ENCODE measurements around the gene NPIPB13. TPM values are rescaled to one million over a fixed set of nuclear protein-coding genes. Genes with fewer than 3 reads are reported as not detected.
"Not testable (repeated sequence)": the region's sequence is repeated elsewhere in the genome, so short reads cannot be mapped to it uniquely, and the experiment has no call there.

The NPIPB13 gene
- 10 to 100 TPM; 14.7 to 20.7 TPM for total RNA-seq

- DNase-seq; intact Hi-C loops (cut with micrococcal nuclease); H3K36me3 Mint-ChIP-seq (ENCODE audit: low read depth); H3K4me1 Mint-ChIP-seq (ENCODE audit: low read depth); H3K9me3 Mint-ChIP-seq; ATAC-seq; CTCF ChIA-PET; H3K27me3 Mint-ChIP-seq; POLR2A ChIA-PET; H3K4me3 Mint-ChIP-seq; H3K27ac Mint-ChIP-seq: not testable (repeated sequence)
These were observed at the start of gene NPIPB13 for GRCh38 chr16:30248379-30248778. Gene NPIPB13 (minus strand): TSS chr16:30248479. CDS start chr16:30245573, 2,906 bp downstream.

- POLR2A ChIA-PET; H3K27me3 Mint-ChIP-seq; ATAC-seq; H3K9me3 Mint-ChIP-seq; DNase-seq; H3K4me3 Mint-ChIP-seq; H3K4me1 Mint-ChIP-seq (ENCODE audit: low read depth); CTCF ChIA-PET; H3K27ac Mint-ChIP-seq; intact Hi-C loops (cut with micrococcal nuclease); H3K36me3 Mint-ChIP-seq (ENCODE audit: low read depth): not testable (repeated sequence)
These were observed 34.1 kb upstream of the NPIPB13 start for GRCh38 chr16:30282357-30282756.

- POLR2A ChIA-PET; ATAC-seq; H3K27me3 Mint-ChIP-seq; intact Hi-C loops (cut with micrococcal nuclease); H3K4me1 Mint-ChIP-seq (ENCODE audit: low read depth); H3K27ac Mint-ChIP-seq; DNase-seq; H3K4me3 Mint-ChIP-seq; H3K9me3 Mint-ChIP-seq; H3K36me3 Mint-ChIP-seq (ENCODE audit: low read depth); CTCF ChIA-PET: not testable (repeated sequence)
These were observed 30.2 kb upstream of the NPIPB13 start for GRCh38 chr16:30278523-30278922.

- CTCF ChIA-PET; H3K4me1 Mint-ChIP-seq (ENCODE audit: low read depth); H3K4me3 Mint-ChIP-seq; DNase-seq; H3K27me3 Mint-ChIP-seq; ATAC-seq; H3K36me3 Mint-ChIP-seq (ENCODE audit: low read depth); intact Hi-C loops (cut with micrococcal nuclease); H3K27ac Mint-ChIP-seq; POLR2A ChIA-PET; H3K9me3 Mint-ChIP-seq: not testable (repeated sequence)
These were observed 31.2 kb downstream of the NPIPB13 start for GRCh38 chr16:30217082-30217481.

GRCh38 chr16:30211414-30211813 lies 36.9 kb downstream of the NPIPB13 start:
- POLR2A ChIA-PET; CTCF ChIA-PET; H3K36me3 Mint-ChIP-seq (ENCODE audit: low read depth); intact Hi-C loops (cut with micrococcal nuclease); H3K4me3 Mint-ChIP-seq; H3K9me3 Mint-ChIP-seq; H3K4me1 Mint-ChIP-seq (ENCODE audit: low read depth); DNase-seq; H3K27ac Mint-ChIP-seq; H3K27me3 Mint-ChIP-seq: not testable (repeated sequence)
- peak; percentile 63 for ATAC-seq

- intact Hi-C loops (cut with micrococcal nuclease); H3K4me1 Mint-ChIP-seq (ENCODE audit: low read depth); ATAC-seq; H3K36me3 Mint-ChIP-seq (ENCODE audit: low read depth); POLR2A ChIA-PET; H3K9me3 Mint-ChIP-seq; H3K27me3 Mint-ChIP-seq; H3K27ac Mint-ChIP-seq; CTCF ChIA-PET; H3K4me3 Mint-ChIP-seq; DNase-seq: not testable (repeated sequence)
These were observed 39.2 kb downstream of the NPIPB13 start for GRCh38 chr16:30209032-30209431.

- H3K27me3 Mint-ChIP-seq; H3K4me1 Mint-ChIP-seq (ENCODE audit: low read depth); intact Hi-C loops (cut with micrococcal nuclease); CTCF ChIA-PET; H3K27ac Mint-ChIP-seq; H3K9me3 Mint-ChIP-seq; H3K4me3 Mint-ChIP-seq; H3K36me3 Mint-ChIP-seq (ENCODE audit: low read depth); POLR2A ChIA-PET: not testable (repeated sequence)
- peak; percentile 4 for DNase-seq
- ATAC-seq, result peak; percentile 54
These were observed 41.1 kb downstream of the NPIPB13 start for GRCh38 chr16:30207063-30207704.

GRCh38 chr16:30206252-30206651 lies 42.0 kb downstream of the NPIPB13 start:
- H3K4me3 Mint-ChIP-seq; H3K27me3 Mint-ChIP-seq; CTCF ChIA-PET; H3K27ac Mint-ChIP-seq; DNase-seq; H3K9me3 Mint-ChIP-seq; H3K36me3 Mint-ChIP-seq (ENCODE audit: low read depth); H3K4me1 Mint-ChIP-seq (ENCODE audit: low read depth); intact Hi-C loops (cut with micrococcal nuclease); POLR2A ChIA-PET: not testable (repeated sequence)
- ATAC-seq, result peak; percentile 60

- DNase-seq (peak; percentile 1), ATAC-seq (peak; percentile 66)
- POLR2A ChIA-PET; H3K9me3 Mint-ChIP-seq; CTCF ChIA-PET; intact Hi-C loops (cut with micrococcal nuclease); H3K36me3 Mint-ChIP-seq (ENCODE audit: low read depth); H3K27me3 Mint-ChIP-seq; H3K4me1 Mint-ChIP-seq (ENCODE audit: low read depth); H3K27ac Mint-ChIP-seq; H3K4me3 Mint-ChIP-seq: not testable (repeated sequence)
These were observed 42.6 kb downstream of the NPIPB13 start for GRCh38 chr16:30205541-30206236.

- POLR2A ChIA-PET; CTCF ChIA-PET; DNase-seq; H3K27me3 Mint-ChIP-seq; intact Hi-C loops (cut with micrococcal nuclease); H3K36me3 Mint-ChIP-seq (ENCODE audit: low read depth); H3K4me3 Mint-ChIP-seq; ATAC-seq; H3K4me1 Mint-ChIP-seq (ENCODE audit: low read depth); H3K9me3 Mint-ChIP-seq; H3K27ac Mint-ChIP-seq: not testable (repeated sequence)
These were observed 48.5 kb downstream of the NPIPB13 start for GRCh38 chr16:30199608-30200343.

- CTCF ChIA-PET; H3K4me1 Mint-ChIP-seq (ENCODE audit: low read depth); intact Hi-C loops (cut with micrococcal nuclease); H3K36me3 Mint-ChIP-seq (ENCODE audit: low read depth); H3K9me3 Mint-ChIP-seq; ATAC-seq; POLR2A ChIA-PET; H3K27me3 Mint-ChIP-seq; H3K4me3 Mint-ChIP-seq; DNase-seq; H3K27ac Mint-ChIP-seq: not testable (repeated sequence)
These were observed 49.2 kb downstream of the NPIPB13 start, which contains the start of gene SULT1A3 for GRCh38 chr16:30199049-30199448. Gene SULT1A3 (plus strand): TSS chr16:30199255. CDS start chr16:30200729, 1,474 bp downstream.
